Esophagus muscularis mucosa (tissue), 4 donors: ENCODE measurements around the gene CTSW. TPM values are rescaled to one million over a fixed set of nuclear protein-coding genes. Genes with fewer than 3 reads are reported as not detected.
A peak's percentile ranks its signal among the peaks of the same experiment; 100 is the strongest.

Source experiments
- DNase-seq: peaks from one replicate; pipeline ENCODE4 v3.0.0-alpha.2; 2017; ENCODE audit errors: extremely low spot score
- H3K27ac ChIP-seq, 4 donors: fragments of 200-600 bp; sonication (generic); replicated peaks in 1 of 4; 1 replicate in 3 of 4; 2 replicates in 1 of 4; pipeline ENCODE4 v1.5.1; 2016 to 2019; ENCODE audit warnings: mild to moderate bottlenecking in 1 of 4
- H3K27me3 ChIP-seq, 4 donors: fragments of 200-600 bp; sonication (generic); one replicate each; pipeline versions ENCODE4 v1.5.1 to v1.6.0; 2016 to 2019
- H3K36me3 ChIP-seq, 4 donors: fragments of 200-600 bp; sonication (generic); one replicate each; pipeline ENCODE4 v1.5.1; 2016 to 2019
- H3K4me1 ChIP-seq, 4 donors: fragments of 200-600 bp; sonication (generic); one replicate each; pipeline ENCODE4 v1.5.1; 2016 to 2019
- H3K4me3 ChIP-seq, 4 donors: fragments of 200-600 bp; sonication (generic); 1 replicate in 2 of 4; 2 replicates in 2 of 4; pipeline ENCODE4 v1.5.1; 2016 to 2019; ENCODE audit warnings: mild to moderate bottlenecking in 4 of 4, moderate library complexity in 1 of 4
- H3K9me3 ChIP-seq, 4 donors: fragments of 200-600 bp; sonication (generic); 1 replicate in 3 of 4; 2 replicates in 1 of 4; pipeline ENCODE4 v1.5.1; 2016 to 2019
- CTCF ChIP-seq, 3 experiments: fragments of 200-600 bp in 2 of 3; fragments of 450-650 bp in 1 of 3; sonication (generic) in 2 of 3; IDR thresholded peaks; one replicate each; pipeline ENCODE4 v1.5.1; 2017 to 2019; ENCODE audit warnings: antibody characterized with exemption in 3 of 3, mild to moderate bottlenecking in 2 of 3, moderate library complexity in 1 of 3
- EP300 ChIP-seq: sonication (generic); formaldehyde crosslinking; IDR thresholded peaks from one replicate; pipeline ENCODE4 v1.6.1; 2017; ENCODE audit warnings: antibody characterized with exemption
- POLR2A ChIP-seq: fragments of 450-650 bp; IDR thresholded peaks from one replicate; pipeline ENCODE4 v1.6.1; 2017; ENCODE audit warnings: antibody characterized with exemption, moderate library complexity, mild to moderate bottlenecking, low read depth
- POLR2AphosphoS5 ChIP-seq, 2 donors: sonication (generic); formaldehyde crosslinking; IDR thresholded peaks; one replicate each; pipeline ENCODE4 v1.6.1; 2017; ENCODE audit warnings: antibody characterized with exemption in 2 of 2
- WGBS: methylation state at CpG from one replicate; pipeline ENCODE4 v1.1.5; 2018; 5-methylcytosine and 5-hydroxymethylcytosine counted together
- intact Hi-C: fragments of 100-400 bp; cut with DNase I; formaldehyde crosslinking; loops from one replicate; pipeline ENCODE4 v1.15.1; 2023
- total RNA-seq, 4 donors: library from RNA; depleted of rRNA; stranded (reverse); fragments of >200 nt; gene quantifications; one replicate each; pipeline versions ENCODE4 v1.1.0 to v1.2.1, GENCODE V29; 2016

CTSW gene
- total RNA-seq, 4 donors from 2014 or later = 0.83 to 2.7 (median 1.5) TPM

GRCh38 chr11:65856689-65857499, 22.7 kb upstream of the CTSW start:
- Histone ChIP-seq H3K27ac (peak overlapping the region; percentile 98 to 100 (median 98)), H3K4me3 (peak overlapping the region; percentile 98 to 100 (median 99)), H3K4me1 (peaks cover 34 to 70% (median 64%) of the 10 kb centered on the region in 4 donors), H3K9me3 (no peaks in the 10 kb centered on the region), H3K36me3 (peaks cover 22 to 56% (median 47%) of the 10 kb centered on the region in 4 donors), H3K27me3 (no peaks in the 10 kb centered on the region)
- TF ChIP-seq POLR2A (peak; percentile 78), CTCF (IDR thresholded peaks at IDR 0.05) (no peak), POLR2AphosphoS5 (IDR thresholded peaks at IDR 0.05) (peak; percentile 84 to 90), EP300 (peak; percentile 72)
- WGBS = 5% methylated on average over 26 of the region's 57 CpGs
- intact Hi-C loops = no loop called here
- peak; percentile 96 for DNase-seq

GRCh38 chr11:65857500-65857852, 22.2 kb upstream of the CTSW start:
- DNase-seq = no peak

GRCh38 chr11:65857853-65858680, 21.6 kb upstream of the CTSW start, which contains the start of gene CFL1:
TSS of gene CFL1 (minus strand) at chr11:65858180. CDS start at chr11:65858099, 81 bp downstream.
- 1% methylated on average over 30 of the region's 92 CpGs for WGBS
- TF ChIP-seq CTCF (IDR thresholded peaks at IDR 0.05) = peak in 1 of 3 experiments; percentile 27
- no peak for TF ChIP-seq EP300
- TF ChIP-seq POLR2AphosphoS5 (IDR thresholded peaks at IDR 0.05) = peak; percentile 99
- peak; percentile 98 for TF ChIP-seq POLR2A
- no peaks in the 10 kb centered on the region for H3K9me3 ChIP-seq
- DNase-seq = peak; percentile 99
- intact Hi-C loops = no loop called here
- H3K36me3 ChIP-seq = peaks cover 26 to 56% (median 47%) of the 10 kb centered on the region in 4 donors
- H3K27ac ChIP-seq = peak within 1 kb of the TSS; percentile 98 to 100 (median 98)
- no peaks in the 10 kb centered on the region for H3K27me3 ChIP-seq
- peak within 1 kb of the TSS; percentile 98 to 100 (median 99) for H3K4me3 ChIP-seq
- H3K4me1 ChIP-seq = peaks cover 40 to 76% (median 70%) of the 10 kb centered on the region in 4 donors

More at GRCh38 chr11:65857500-65857852, 22.2 kb upstream of the CTSW start:
- peak overlapping the region; percentile 98 to 100 (median 99) for H3K4me3 ChIP-seq
- H3K9me3 ChIP-seq = no peaks in the 10 kb centered on the region
- H3K27me3 ChIP-seq = no peaks in the 10 kb centered on the region
- TF ChIP-seq POLR2A (no peak), POLR2AphosphoS5 (IDR thresholded peaks at IDR 0.05) (no peak), CTCF (IDR thresholded peaks at IDR 0.05) (no peak), EP300 (no peak)
- intact Hi-C loops = no loop called here
- peaks cover 40 to 75% (median 67%) of the 10 kb centered on the region in 4 donors for H3K4me1 ChIP-seq
- peaks cover 25 to 56% (median 47%) of the 10 kb centered on the region in 4 donors for H3K36me3 ChIP-seq
- peak overlapping the region; percentile 98 to 100 (median 98) for H3K27ac ChIP-seq
- 0% methylated on average over 2 of the region's 49 CpGs for WGBS

- peaks cover 41 to 76% (median 72%) of the 10 kb centered on the region in 4 donors for H3K4me1 ChIP-seq
- peak overlapping the region; percentile 98 to 100 (median 99) for H3K4me3 ChIP-seq
- H3K27ac ChIP-seq = peak overlapping the region; percentile 98 to 100 (median 98)
- no peak for DNase-seq
- intact Hi-C loops = no loop called here
- H3K36me3 ChIP-seq = peaks cover 30 to 56% (median 47%) of the 10 kb centered on the region in 4 donors
- H3K27me3 ChIP-seq = no peaks in the 10 kb centered on the region
- no peaks in the 10 kb centered on the region for H3K9me3 ChIP-seq
- WGBS = 0% methylated on average over 10 of the region's 10 CpGs
- TF ChIP-seq POLR2AphosphoS5 (IDR thresholded peaks at IDR 0.05) (no peak), POLR2A (no peak), EP300 (no peak), CTCF (IDR thresholded peaks at IDR 0.05) (no peak)
These were observed 21.0 kb upstream of the CTSW start for GRCh38 chr11:65858681-65859087.
